ENCODE results near the gene RASA3. TPM values are rescaled to one million over a fixed set of nuclear protein-coding genes. Genes with fewer than 3 reads are reported as not detected.

Gene RASA3
- total and polyA plus RNA-seq, 9 of the 15 experiments (the other 6 are each of a cell fraction or from before 2014, with no cell fraction given): 0.72 to 25.3 (median 14.4) TPM

GRCh38 chr13:114102131-114102520 lies 30.3 kb downstream of the RASA3 start:
- no peaks in the 10 kb centered on the region for H4K20me1 ChIP-seq (replicated peaks; ENCODE audit: control insufficient read depth, insufficient read depth, low read length)
- ChIA-PET POLR2A (no interaction called here), CTCF (ENCODE audit: low intra/inter-chr PET ratio) (no interaction called here)
- H3K4me1 ChIP-seq (replicated peaks in 1 of 2; ENCODE audit: control insufficient read depth in 2 of 2, insufficient read depth in 2 of 2, low read length in 2 of 2): peaks cover 0 to 44% of the 10 kb centered on the region in 2 experiments; a peak in 2 of 5 replicates
- 100% methylated on average over 8 of the region's 18 CpGs for WGBS (ENCODE audit: insufficient coverage, low coverage, missing lambda C conversion rate)
- peaks cover 40% of the 10 kb centered on the region for H3K79me2 ChIP-seq (ENCODE audit: control insufficient read depth, insufficient read depth, low read length)
- H3K4me2 ChIP-seq (ENCODE audit: insufficient read depth, low read length): no peak overlapping the region
- no TSS peak for BruUV-seq (replicated peaks)
- H3K9me3 ChIP-seq (replicated peaks; ENCODE audit: control insufficient read depth, insufficient read depth, low read depth, low read length): no peaks in the 10 kb centered on the region
- H3K9me1 ChIP-seq (ENCODE audit: control insufficient read depth, insufficient read depth, low read length): no peaks in the 10 kb centered on the region
- ATAC-seq (no peak), DNase-seq (ENCODE audit: extremely low read depth in 1 of 4, low spot score in 3 of 4) (no peak), FAIRE-seq (no peak)
- no peak for TF ChIP-seq NKRF (IDR thresholded peaks at IDR 0.05; ENCODE audit: borderline replicate concordance)
- TF ChIP-seq POLR2G (IDR thresholded peaks at IDR 0.05; ENCODE audit: low read depth, low read length): 0 out of 2 replicates have a peak, but pooled peaks have one; percentile 8
- no peaks in the 10 kb centered on the region for H3K36me3 ChIP-seq (ENCODE audit: control insufficient read depth, insufficient read depth, low read length)
- in situ Hi-C loops (cut with MboI) (no loop called here), intact Hi-C loops (cut with micrococcal nuclease) (no loop called here)
- no peak overlapping the region for H3K4me3 ChIP-seq
- no peak overlapping the region for H3K27ac ChIP-seq (ENCODE audit: extremely low read depth, low read depth, low read length)
- H2AFZ ChIP-seq (ENCODE audit: low read depth, low read length): no peak overlapping the region
- no peaks in the 10 kb centered on the region for H3K27me3 ChIP-seq (ENCODE audit: control insufficient read depth in 2 of 2, insufficient read depth in 2 of 2, low read length in 2 of 2)
- no peak overlapping the region for H3K9ac ChIP-seq (ENCODE audit: insufficient read depth in 1 of 2, low read depth in 2 of 2, low read length in 2 of 2)

All from K562 (cell line).